ENCODE data around the gene DMXL1. TPM values are rescaled to one million over a fixed set of nuclear protein-coding genes. Genes with fewer than 3 reads are reported as not detected.
"Not testable (repeated sequence)": the region's sequence is repeated elsewhere in the genome, so short reads cannot be mapped to it uniquely, and the experiment has no call there.

DMXL1 gene
- total RNA-seq, 4 donors from 2014 or later, result 38.4 to 157 (median 48.2) TPM

DNA sequence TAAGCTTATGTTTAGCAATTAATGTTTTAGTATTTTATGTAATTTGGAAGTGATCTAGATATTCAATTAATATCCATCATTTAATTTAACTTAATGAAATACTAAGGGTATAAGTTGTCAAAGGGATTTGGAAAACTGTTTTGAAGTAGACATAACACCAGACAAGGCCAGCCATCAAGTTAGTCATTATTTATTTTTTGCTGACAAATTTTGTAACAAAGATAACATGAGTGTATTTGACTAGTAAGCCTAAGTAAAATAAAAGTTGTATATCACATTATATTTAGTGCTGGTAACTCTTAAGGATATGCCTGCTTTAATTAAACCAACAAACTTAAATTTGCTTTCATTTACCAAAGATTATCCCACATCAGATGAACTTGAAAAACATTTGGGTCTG is 159.1 kb downstream of the DMXL1 start:
- no peak overlapping the region for H3K27ac ChIP-seq
- H3K27me3 ChIP-seq, result no peaks in the 10 kb centered on the region
- no peak for TF ChIP-seq POLR2AphosphoS5 (IDR thresholded peaks at IDR 0.05)
- TF ChIP-seq EP300 (IDR thresholded peaks at IDR 0.05), result no peak
- TF ChIP-seq POLR2A (IDR thresholded peaks at IDR 0.05), result no peak
- TF ChIP-seq, protein P1, sequence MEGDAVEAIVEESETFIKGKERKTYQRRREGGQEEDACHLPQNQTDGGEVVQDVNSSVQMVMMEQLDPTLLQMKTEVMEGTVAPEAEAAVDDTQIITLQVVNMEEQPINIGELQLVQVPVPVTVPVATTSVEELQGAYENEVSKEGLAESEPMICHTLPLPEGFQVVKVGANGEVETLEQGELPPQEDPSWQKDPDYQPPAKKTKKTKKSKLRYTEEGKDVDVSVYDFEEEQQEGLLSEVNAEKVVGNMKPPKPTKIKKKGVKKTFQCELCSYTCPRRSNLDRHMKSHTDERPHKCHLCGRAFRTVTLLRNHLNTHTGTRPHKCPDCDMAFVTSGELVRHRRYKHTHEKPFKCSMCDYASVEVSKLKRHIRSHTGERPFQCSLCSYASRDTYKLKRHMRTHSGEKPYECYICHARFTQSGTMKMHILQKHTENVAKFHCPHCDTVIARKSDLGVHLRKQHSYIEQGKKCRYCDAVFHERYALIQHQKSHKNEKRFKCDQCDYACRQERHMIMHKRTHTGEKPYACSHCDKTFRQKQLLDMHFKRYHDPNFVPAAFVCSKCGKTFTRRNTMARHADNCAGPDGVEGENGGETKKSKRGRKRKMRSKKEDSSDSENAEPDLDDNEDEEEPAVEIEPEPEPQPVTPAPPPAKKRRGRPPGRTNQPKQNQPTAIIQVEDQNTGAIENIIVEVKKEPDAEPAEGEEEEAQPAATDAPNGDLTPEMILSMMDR (IDR thresholded peaks at IDR 0.05), result no peak
- H3K4me3 ChIP-seq, result no peak overlapping the region
- H3K36me3 ChIP-seq, result peaks cover 0 to 51% of the 10 kb centered on the region in 2 donors
- H3K9me3 ChIP-seq, result no peaks in the 10 kb centered on the region
- ATAC-seq, result no peak
- no peaks in the 10 kb centered on the region for H3K4me1 ChIP-seq

- Histone ChIP-seq H3K4me3 (no peak overlapping the region), H3K4me1 (no peaks in the 10 kb centered on the region), H3K27me3 (no peaks in the 10 kb centered on the region), H3K27ac (no peak overlapping the region), H3K9me3 (no peaks in the 10 kb centered on the region), H3K36me3 (peaks cover 0 to 61% of the 10 kb centered on the region in 2 donors)
- WGBS, 2 donors (ENCODE audit: low coverage in 1 of 2), result 88 to 89% methylated on average over 6 of the region's 6 CpGs
- no peak for ATAC-seq
- TF ChIP-seq POLR2A (IDR thresholded peaks at IDR 0.05) (no peak), POLR2AphosphoS5 (IDR thresholded peaks at IDR 0.05) (no peak), EP300 (IDR thresholded peaks at IDR 0.05) (no peak)
- TF ChIP-seq, protein P1 (IDR thresholded peaks at IDR 0.05), result no peak
Measured at GRCh38 chr5:119238265-119239118, 167.6 kb downstream of the DMXL1 start.

DNA sequence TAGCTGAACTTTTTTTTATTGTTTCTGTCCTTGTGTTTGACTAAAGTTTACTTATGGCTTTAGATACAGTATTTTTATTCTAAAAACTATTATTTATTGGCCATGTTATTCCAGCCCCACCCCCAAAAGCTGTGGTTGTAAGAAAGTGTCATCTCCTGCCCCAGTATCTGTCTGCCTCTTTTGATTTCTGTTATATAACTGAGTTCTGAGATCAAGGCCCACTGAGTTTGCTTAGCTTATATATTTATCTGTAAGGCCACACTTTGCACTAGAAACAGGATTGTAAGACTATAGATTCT is 168.2 kb downstream of the DMXL1 start:
- Histone ChIP-seq H3K4me3 (no peak overlapping the region), H3K36me3 (peaks cover 0 to 60% of the 10 kb centered on the region in 2 donors)
- TF ChIP-seq POLR2A (IDR thresholded peaks at IDR 0.05), result no peak
- TF ChIP-seq, protein P1 (IDR thresholded peaks at IDR 0.05), result no peak
- no peak for TF ChIP-seq POLR2AphosphoS5 (IDR thresholded peaks at IDR 0.05)
- TF ChIP-seq EP300 (IDR thresholded peaks at IDR 0.05), result no peak

DNA sequence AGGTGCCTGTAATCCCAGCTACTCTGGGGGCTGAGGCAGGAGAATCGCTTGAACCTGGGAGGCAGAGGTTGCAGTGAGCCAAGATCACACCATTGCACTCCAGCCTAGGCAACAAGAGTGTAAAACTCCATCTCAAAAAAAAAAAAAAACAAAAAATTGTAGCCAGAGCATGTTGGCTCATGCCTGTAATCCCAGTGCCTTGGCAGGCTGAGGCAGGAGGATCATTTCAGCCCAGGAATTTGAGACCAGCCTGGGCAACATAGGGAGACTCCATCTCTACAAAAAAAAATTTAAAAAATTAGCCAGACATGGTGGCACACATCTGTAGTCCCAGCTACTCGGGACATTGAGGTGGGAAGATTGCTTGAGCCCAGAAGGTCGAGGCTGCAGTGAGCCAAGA is 168.9 kb downstream of the DMXL1 start:
- not testable (repeated sequence) for H3K27me3 ChIP-seq, ATAC-seq, H3K4me3 ChIP-seq, H3K27ac ChIP-seq, H3K4me1 ChIP-seq, H3K9me3 ChIP-seq
- WGBS, 2 donors (ENCODE audit: low coverage in 1 of 2), result 86 to 92% methylated on average over 2 of the region's 3 CpGs
- peaks cover 0 to 60% of the 10 kb centered on the region in 2 donors for H3K36me3 ChIP-seq

More for the DNA sequence above, 168.2 kb downstream of the DMXL1 start:
- H3K27ac ChIP-seq, result no peak overlapping the region
- H3K9me3 ChIP-seq, result no peaks in the 10 kb centered on the region
- no peak for ATAC-seq
- H3K27me3 ChIP-seq, result no peaks in the 10 kb centered on the region
- H3K4me1 ChIP-seq, result no peaks in the 10 kb centered on the region

DNA sequence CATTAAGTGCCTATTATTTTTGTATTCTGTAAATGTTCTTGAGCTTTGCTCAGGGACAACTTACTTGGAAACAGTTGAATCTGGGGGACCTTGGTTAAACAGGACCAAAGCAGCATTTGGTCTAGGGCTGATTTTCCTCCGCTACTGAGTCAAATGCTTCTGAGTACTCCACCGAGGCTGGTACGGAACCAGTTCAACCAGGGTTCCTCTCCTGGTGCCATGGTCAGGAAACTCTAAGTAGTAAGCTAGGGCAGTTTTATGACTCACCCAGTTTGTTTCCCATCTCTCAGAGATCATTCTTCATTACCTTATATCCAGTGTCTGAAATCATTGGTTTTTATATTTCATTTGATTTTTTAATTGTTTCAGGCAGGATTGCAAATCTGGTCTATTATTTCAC is 173.0 kb downstream of the DMXL1 start:
- Histone ChIP-seq H3K27ac (no peak overlapping the region), H3K9me3 (no peaks in the 10 kb centered on the region), H3K4me1 (no peaks in the 10 kb centered on the region), H3K4me3 (no peak overlapping the region), H3K27me3 (no peaks in the 10 kb centered on the region), H3K36me3 (peaks cover 0 to 68% of the 10 kb centered on the region in 2 donors)
- ATAC-seq, result no peak
- TF ChIP-seq EP300 (IDR thresholded peaks at IDR 0.05) (no peak), POLR2AphosphoS5 (IDR thresholded peaks at IDR 0.05) (no peak), POLR2A (IDR thresholded peaks at IDR 0.05) (no peak)
- TF ChIP-seq, protein P1 (IDR thresholded peaks at IDR 0.05), result no peak
- 88% methylated on average over 3 of the region's 3 CpGs; no CpG with 5 or more reads in 1 of the 2 donors for WGBS, 2 donors (ENCODE audit: low coverage in 1 of 2)

Measured in gastroesophageal sphincter (tissue), 4 donors.